SK-N-MC (cell line): ENCODE data around the gene THSD8.

Experiments used
- EZH2 ChIP-seq: fragments of 200-600 bp; sonication (generic); IDR thresholded peaks from one replicate; pipeline ENCODE4 v1.6.1; 2017; ENCODE audit warnings: antibody characterized with exemption
- POLR2AphosphoS5 ChIP-seq: IDR thresholded peaks from 2 replicates; pipeline ENCODE4 v1.6.1; 2012; ENCODE audit warnings: mild to moderate bottlenecking, low read depth, low read length, borderline replicate concordance

GRCh38 chr19:12837225-12837624 lies 35.4 kb downstream of the THSD8 start:
- TF ChIP-seq EZH2 (no peak), POLR2AphosphoS5 (no peak)
